D721Med (cell line): Measurements from ENCODE around the gene RHOXF1.
"Not testable (repeated sequence)": the region's sequence is repeated elsewhere in the genome, so short reads cannot be mapped to it uniquely, and the experiment has no call there.

Source experiments
- DNase-seq: peaks from one replicate; pipeline ENCODE4 v3.0.0; 2011; ENCODE audit warnings: low spot score; ENCODE audit not compliant: insufficient read length
- FAIRE-seq: peaks from 2 replicates; lab custom pipeline; 2011; peaks lifted over from hg19 to GRCh38; lab: Jason Lieb, UNC
- CTCF ChIP-seq: IDR thresholded peaks from 2 replicates; pipeline ENCODE4 v1.5.1; 2012; ENCODE audit warnings: mild to moderate bottlenecking, control low read depth; ENCODE audit not compliant: insufficient read depth; ENCODE audit errors: missing control alignments

RHOXF1 gene

GRCh38 chrX:120115438-120115963 lies at the start of gene RHOXF1:
Gene RHOXF1 (minus strand): TSS chrX:120115913. CDS start chrX:120115862, 51 bp downstream.
- FAIRE-seq: no peak
- no peak for TF ChIP-seq CTCF

GRCh38 chrX:120159086-120159485 lies 43.4 kb upstream of the RHOXF1 start:
- FAIRE-seq, DNase-seq: not testable (repeated sequence)

More at GRCh38 chrX:120115438-120115963, at the start of gene RHOXF1:
- no peak for DNase-seq

- not testable (repeated sequence) for DNase-seq, FAIRE-seq
Measured at GRCh38 chrX:120158313-120158712, 42.6 kb upstream of the RHOXF1 start, which contains the start of gene RHOXF2. Gene RHOXF2 (plus strand): TSS chrX:120158613. CDS start chrX:120158751, 138 bp downstream.

GRCh38 chrX:120150109-120150744 lies 34.5 kb upstream of the RHOXF1 start:
- not testable (repeated sequence) for DNase-seq
- FAIRE-seq: peak; percentile 32

- FAIRE-seq (no peak), DNase-seq (no peak)
- TF ChIP-seq CTCF: no peak
Measured at GRCh38 chrX:120147537-120147936, 31.8 kb upstream of the RHOXF1 start.

- DNase-seq, FAIRE-seq: not testable (repeated sequence)
Measured at GRCh38 chrX:120146323-120146722, 30.6 kb upstream of the RHOXF1 start.

- FAIRE-seq: no peak
- no peak for DNase-seq
- no peak for TF ChIP-seq CTCF
Measured at GRCh38 chrX:120145295-120145925, 29.7 kb upstream of the RHOXF1 start.

GRCh38 chrX:120144178-120144844 lies 28.6 kb upstream of the RHOXF1 start:
- FAIRE-seq: no peak
- DNase-seq: no peak
- no peak for TF ChIP-seq CTCF
